IPS DF 6.9 (cell line): ENCODE data around the gene IMP4.

Experiments
- DNase-seq: peaks from one replicate; pipeline ENCODE4 v3.0.0-alpha.2; 2013; ENCODE audit warnings: low read depth, low spot score
- H3K27ac ChIP-seq: one replicate; pipeline ENCODE4 v1.5.1; 2013; ENCODE audit warnings: low read length, control low read depth
- H3K27me3 ChIP-seq: 2 replicates; pipeline ENCODE4 v1.6.1; 2013; ENCODE audit warnings: mild to moderate bottlenecking, low read length; ENCODE audit not compliant: control insufficient read depth, insufficient read depth
- H3K36me3 ChIP-seq: 2 replicates; pipeline ENCODE4 v1.6.1; 2013; ENCODE audit warnings: low read length; ENCODE audit not compliant: control insufficient read depth, insufficient read depth
- H3K4me1 ChIP-seq: 2 replicates; pipeline ENCODE4 v1.6.1; 2013; ENCODE audit warnings: low read length; ENCODE audit not compliant: control insufficient read depth, insufficient read depth
- H3K4me3 ChIP-seq: 2 replicates; pipeline ENCODE4 v1.5.1; 2013; ENCODE audit warnings: mild to moderate bottlenecking, low read length
- H3K9me3 ChIP-seq: 2 replicates; pipeline ENCODE4 v1.6.1; 2013; ENCODE audit warnings: low read length, inconsistent platforms; ENCODE audit not compliant: control insufficient read depth, insufficient read depth
- WGBS: extraction: QIAGEN DNeasy Blood & Tissue Kit; methylation state at CpG from one replicate; pipeline ENCODE4 v1.1.7; 2013; ENCODE audit warnings: mixed read lengths, missing lambda C conversion rate; ENCODE audit not compliant: insufficient read length, insufficient coverage; 5-methylcytosine and 5-hydroxymethylcytosine counted together

The IMP4 gene

GRCh38 chr2:130370490-130370889 lies 27.8 kb downstream of the IMP4 start:
- no peaks in the 10 kb centered on the region for H3K27me3 ChIP-seq
- no CpG with 5 or more reads among the region's 9 CpGs for WGBS
- no peaks in the 10 kb centered on the region for H3K9me3 ChIP-seq
- no peak overlapping the region for H3K4me3 ChIP-seq
- no peak overlapping the region for H3K27ac ChIP-seq
- H3K4me1 ChIP-seq: no peaks in the 10 kb centered on the region
- no peaks in the 10 kb centered on the region; the same call in 1 of the 2 replicates for H3K36me3 ChIP-seq
- no peak for DNase-seq

- Histone ChIP-seq H3K36me3 (no peaks in the 10 kb centered on the region; the same call in 1 of the 2 replicates), H3K4me1 (no peaks in the 10 kb centered on the region), H3K9me3 (no peaks in the 10 kb centered on the region), H3K27me3 (no peaks in the 10 kb centered on the region), H3K4me3 (peak overlapping the region; percentile 85; the same call in 1 of the 2 replicates), H3K27ac (no peak overlapping the region)
- no CpG with 5 or more reads among the region's 18 CpGs for WGBS
- no peak for DNase-seq
These were observed 29.0 kb downstream of the IMP4 start for GRCh38 chr2:130371723-130372054.

GRCh38 chr2:130372055-130372832 lies 29.5 kb downstream of the IMP4 start:
- Histone ChIP-seq H3K4me1 (no peaks in the 10 kb centered on the region), H3K4me3 (peak overlapping the region; percentile 85), H3K9me3 (no peaks in the 10 kb centered on the region), H3K27me3 (no peaks in the 10 kb centered on the region), H3K27ac (no peak overlapping the region), H3K36me3 (no peaks in the 10 kb centered on the region; the same call in 1 of the 2 replicates)
- no peak for DNase-seq
- no CpG with 5 or more reads among the region's 81 CpGs for WGBS

GRCh38 chr2:130372833-130373807 lies 30.4 kb downstream of the IMP4 start:
- no CpG with 5 or more reads among the region's 24 CpGs for WGBS

GRCh38 chr2:130373808-130374365 lies 31.2 kb downstream of the IMP4 start:
- Histone ChIP-seq H3K9me3 (no peaks in the 10 kb centered on the region), H3K36me3 (no peaks in the 10 kb centered on the region; the same call in 1 of the 2 replicates), H3K4me1 (no peaks in the 10 kb centered on the region), H3K27ac (no peak overlapping the region), H3K27me3 (no peaks in the 10 kb centered on the region), H3K4me3 (no peak overlapping the region)
- no CpG with 5 or more reads among the region's 3 CpGs for WGBS
- DNase-seq: no peak

More at GRCh38 chr2:130372833-130373807, 30.4 kb downstream of the IMP4 start:
- H3K27me3 ChIP-seq: no peaks in the 10 kb centered on the region
- H3K27ac ChIP-seq: no peak overlapping the region
- no peaks in the 10 kb centered on the region; the same call in 1 of the 2 replicates for H3K36me3 ChIP-seq
- no peak for DNase-seq
- H3K4me1 ChIP-seq: no peaks in the 10 kb centered on the region
- no peaks in the 10 kb centered on the region for H3K9me3 ChIP-seq
- H3K4me3 ChIP-seq: peak overlapping the region; percentile 85; the same call in 1 of the 2 replicates

- DNase-seq: no peak
- no peaks in the 10 kb centered on the region for H3K4me1 ChIP-seq
- H3K36me3 ChIP-seq: no peaks in the 10 kb centered on the region; the same call in 1 of the 2 replicates
- H3K27me3 ChIP-seq: no peaks in the 10 kb centered on the region
- H3K9me3 ChIP-seq: no peaks in the 10 kb centered on the region
- no peak overlapping the region for H3K27ac ChIP-seq
- no CpG with 5 or more reads among the region's 9 CpGs for WGBS
- no peak overlapping the region for H3K4me3 ChIP-seq
These were observed 32.0 kb downstream of the IMP4 start for GRCh38 chr2:130374587-130375290.

- Histone ChIP-seq H3K27ac (no peak overlapping the region), H3K4me1 (no peaks in the 10 kb centered on the region), H3K4me3 (no peak overlapping the region)
These were observed 32.9 kb downstream of the IMP4 start for GRCh38 chr2:130375291-130376266.

GRCh38 chr2:130376433-130377293 lies 34.0 kb downstream of the IMP4 start:
- DNase-seq: no peak
- Histone ChIP-seq H3K27me3 (no peaks in the 10 kb centered on the region), H3K4me3 (no peak overlapping the region), H3K27ac (no peak overlapping the region), H3K4me1 (no peaks in the 10 kb centered on the region), H3K9me3 (no peaks in the 10 kb centered on the region), H3K36me3 (no peaks in the 10 kb centered on the region)
- WGBS: no CpG with 5 or more reads among the region's 11 CpGs

More at GRCh38 chr2:130375291-130376266, 32.9 kb downstream of the IMP4 start:
- DNase-seq: no peak
- Histone ChIP-seq H3K9me3 (no peaks in the 10 kb centered on the region), H3K36me3 (no peaks in the 10 kb centered on the region; the same call in 1 of the 2 replicates), H3K27me3 (no peaks in the 10 kb centered on the region)
- no CpG with 5 or more reads among the region's 19 CpGs for WGBS
